PC-3 (cell line): Measurements from ENCODE around the gene MYH15. TPM values are rescaled to one million over a fixed set of nuclear protein-coding genes. Genes with fewer than 3 reads are reported as not detected.

Experiments
- ATAC-seq: fragments of 200-7000 bp; cut with Tn5 transposase; 2 replicates; pipeline ENCODE4 v1.9.1; 2020; ENCODE audit warnings: mild to moderate bottlenecking, moderate library complexity
- BruUV-seq: library from RNA; stranded (reverse); fragments of 400-500 nt; replicated peaks from 2 replicates; lab custom pipeline; 2021; lab: Mats Ljungman, UMichigan
- CTCF ChIA-PET: fragments of 300-600 bp; sonication (Branson Sonifier 250); formaldehyde crosslinking; loops from one replicate; lab custom pipeline; 2022; ENCODE audit warnings: antibody characterized with exemption; lab: Charles Lee
- POLR2A ChIA-PET: fragments of 300-600 bp; sonication (Branson Sonifier 250); formaldehyde crosslinking; loops from one replicate; lab custom pipeline; 2022; ENCODE audit warnings: antibody characterized with exemption; ENCODE audit not compliant: unreplicated experiment; lab: Charles Lee
- DNase-seq: peaks from one replicate; pipeline ENCODE4 v3.0.0-alpha.2; 2015
- H2AFZ ChIP-seq: fragments of 300-600 bp; sonication (generic); 2 replicates; pipeline ENCODE4 v1.6.0; 2016; ENCODE audit warnings: antibody characterized with exemption, low read length
- H3F3A ChIP-seq: fragments of 300-600 bp; sonication (generic); one replicate; pipeline ENCODE4 v1.6.0; 2017; ENCODE audit warnings: antibody characterized with exemption, low read length, control low read depth, mild to moderate bottlenecking; ENCODE audit not compliant: unreplicated experiment
- H3K27ac ChIP-seq: fragments of 300-600 bp; sonication (generic); 2 replicates; pipeline ENCODE4 v1.5.1; 2016; ENCODE audit warnings: mild to moderate bottlenecking, low read length
- H3K27me3 ChIP-seq: fragments of 300-600 bp; sonication (generic); 2 replicates; pipeline ENCODE4 v1.6.1; 2016; ENCODE audit warnings: low read length, mixed read lengths
- H3K36me3 ChIP-seq: fragments of 300-600 bp; sonication (generic); 2 replicates; pipeline ENCODE4 v1.6.1; 2016; ENCODE audit warnings: low read depth, mixed run types, low read length, mixed read lengths
- H3K4me1 ChIP-seq: fragments of 300-600 bp; sonication (generic); 2 replicates; pipeline ENCODE4 v1.5.1; 2016; ENCODE audit warnings: low read length; ENCODE audit not compliant: insufficient read depth
- H3K4me2 ChIP-seq: fragments of 300-600 bp; sonication (generic); 2 replicates; pipeline ENCODE4 v1.6.0; 2016; ENCODE audit warnings: low read length
- H3K4me3 ChIP-seq: fragments of 300-600 bp; sonication (generic); 2 replicates; pipeline ENCODE4 v1.5.1; 2016; ENCODE audit warnings: mild to moderate bottlenecking, low read length, mixed read lengths
- H3K79me2 ChIP-seq: fragments of 300-600 bp; sonication (generic); 2 replicates; pipeline ENCODE4 v1.6.1; 2017; ENCODE audit warnings: low read length, mixed read lengths
- H3K9ac ChIP-seq: fragments of 300-600 bp; sonication (generic); 2 replicates; pipeline ENCODE4 v1.6.0; 2016; ENCODE audit warnings: mild to moderate bottlenecking, low read length
- H3K9me2 ChIP-seq: fragments of 300-600 bp; sonication (generic); replicated peaks from 2 replicates; pipeline ENCODE4 v1.6.1; 2016; ENCODE audit warnings: mixed run types, low read length, mixed read lengths
- H3K9me3 ChIP-seq: fragments of 300-600 bp; sonication (generic); 2 replicates; pipeline ENCODE4 v1.6.1; 2016; ENCODE audit warnings: low read length, mixed read lengths
- H4K20me1 ChIP-seq: fragments of 300-600 bp; sonication (generic); 2 replicates; pipeline ENCODE4 v1.6.1; 2016; ENCODE audit warnings: low read length, mixed read lengths
- CTCF ChIP-seq: fragments of 300-600 bp; sonication (generic); conservative IDR thresholded peaks from 2 replicates; pipeline ENCODE4 v1.5.1; 2017; ENCODE audit warnings: antibody characterized with exemption, low read depth, mild to moderate bottlenecking, low read length
- EZH2 ChIP-seq: fragments of 300-600 bp; sonication (generic); IDR thresholded peaks from one replicate; pipeline ENCODE4 v1.6.1; 2017; ENCODE audit warnings: antibody characterized with exemption, mild to moderate bottlenecking, low read length; ENCODE audit not compliant: unreplicated experiment
- EZH2phosphoT487 ChIP-seq: fragments of 300-600 bp; sonication (generic); IDR thresholded peaks from 2 replicates; pipeline ENCODE4 v1.6.1; 2018; ENCODE audit warnings: mild to moderate bottlenecking, antibody characterized with exemption, low read length, borderline replicate concordance
- intact Hi-C: fragments of 100-400 bp; cut with micrococcal nuclease; formaldehyde crosslinking; loops from 2 replicates; pipeline ENCODE4 v1.9.0; 2023
- total RNA-seq: library from RNA; depleted of rRNA; stranded (reverse); fragments of >200 nt; gene quantifications from 2 replicates; pipeline ENCODE4 v1.2.3, GENCODE V29; 2014

MYH15 gene
- total RNA-seq, 1 experiment from 2014 or later = 2.4 TPM

GRCh38 chr3:108359011-108359410 lies 151.4 kb downstream of the MYH15 start:
- Histone ChIP-seq H2AFZ (no peak overlapping the region), H3K36me3 (no peaks in the 10 kb centered on the region), H3K4me2 (no peak overlapping the region), H3K9me2 (no peaks in the 10 kb centered on the region), H4K20me1 (no peaks in the 10 kb centered on the region), H3K9me3 (no peaks in the 10 kb centered on the region), H3K27me3 (no peaks in the 10 kb centered on the region), H3K27ac (no peak overlapping the region), H3K4me1 (peaks cover 5% of the 10 kb centered on the region; the same call in 1 of the 2 replicates), H3F3A (no peaks in the 10 kb centered on the region), H3K9ac (no peak overlapping the region), H3K79me2 (no peaks in the 10 kb centered on the region), H3K4me3 (no peak overlapping the region)
- DNase-seq (no peak), ATAC-seq (no peak)
- intact Hi-C loops = no loop called here
- CTCF ChIA-PET = no interaction called here
- TF ChIP-seq EZH2phosphoT487 (no peak), EZH2 (no peak), CTCF (no peak)
- POLR2A ChIA-PET = no interaction called here
- BruUV-seq = no TSS peak

- no peaks in the 10 kb centered on the region for H3F3A ChIP-seq
- H2AFZ ChIP-seq = no peak overlapping the region
- H3K36me3 ChIP-seq = no peaks in the 10 kb centered on the region
- H3K9ac ChIP-seq = no peak overlapping the region
- no peaks in the 10 kb centered on the region for H3K9me3 ChIP-seq
- no peaks in the 10 kb centered on the region for H3K79me2 ChIP-seq
- TF ChIP-seq EZH2phosphoT487 = no peak
- no peak for TF ChIP-seq EZH2
- no peak for TF ChIP-seq CTCF
- BruUV-seq = no TSS peak
- H3K4me2 ChIP-seq = no peak overlapping the region
- no peaks in the 10 kb centered on the region for H4K20me1 ChIP-seq
- peaks cover 5% of the 10 kb centered on the region; the same call in 1 of the 2 replicates for H3K4me1 ChIP-seq
- CTCF ChIA-PET = no interaction called here
- no peak overlapping the region for H3K4me3 ChIP-seq
- H3K27me3 ChIP-seq = no peaks in the 10 kb centered on the region
- intact Hi-C loops = no loop called here
- no peak overlapping the region for H3K27ac ChIP-seq
- ATAC-seq (no peak), DNase-seq (no peak)
- POLR2A ChIA-PET = no interaction called here
- no peaks in the 10 kb centered on the region for H3K9me2 ChIP-seq
Observed at GRCh38 chr3:108357042-108357441, 153.4 kb downstream of the MYH15 start.

- Histone ChIP-seq H3F3A (no peaks in the 10 kb centered on the region), H3K4me3 (no peak overlapping the region), H3K4me1 (peaks cover 5% of the 10 kb centered on the region; the same call in 1 of the 2 replicates), H3K9me2 (no peaks in the 10 kb centered on the region), H2AFZ (no peak overlapping the region), H3K9ac (no peak overlapping the region), H3K36me3 (no peaks in the 10 kb centered on the region), H3K27ac (no peak overlapping the region), H3K4me2 (no peak overlapping the region), H3K9me3 (no peaks in the 10 kb centered on the region), H4K20me1 (no peaks in the 10 kb centered on the region), H3K79me2 (no peaks in the 10 kb centered on the region), H3K27me3 (no peaks in the 10 kb centered on the region)
- no peak for TF ChIP-seq EZH2
- no peak for TF ChIP-seq EZH2phosphoT487
- TF ChIP-seq CTCF = no peak
- CTCF ChIA-PET = no interaction called here
- no TSS peak for BruUV-seq
- peak; percentile 47 for DNase-seq
- POLR2A ChIA-PET = interaction anchor here (0.6 kb wide), 2 partner anchors 103 to 123 kb away, joined by 3 read pairs; no protein-coding TSS in a partner anchor
- intact Hi-C loops = no loop called here
- peak; percentile 96 for ATAC-seq
Observed at GRCh38 chr3:108354562-108354961, 155.8 kb downstream of the MYH15 start.
